ENCODE results near the gene PHF12.
"Not testable (repeated sequence)": the region's sequence is repeated elsewhere in the genome, so short reads cannot be mapped to it uniquely, and the experiment has no call there.

PHF12 gene

DNA sequence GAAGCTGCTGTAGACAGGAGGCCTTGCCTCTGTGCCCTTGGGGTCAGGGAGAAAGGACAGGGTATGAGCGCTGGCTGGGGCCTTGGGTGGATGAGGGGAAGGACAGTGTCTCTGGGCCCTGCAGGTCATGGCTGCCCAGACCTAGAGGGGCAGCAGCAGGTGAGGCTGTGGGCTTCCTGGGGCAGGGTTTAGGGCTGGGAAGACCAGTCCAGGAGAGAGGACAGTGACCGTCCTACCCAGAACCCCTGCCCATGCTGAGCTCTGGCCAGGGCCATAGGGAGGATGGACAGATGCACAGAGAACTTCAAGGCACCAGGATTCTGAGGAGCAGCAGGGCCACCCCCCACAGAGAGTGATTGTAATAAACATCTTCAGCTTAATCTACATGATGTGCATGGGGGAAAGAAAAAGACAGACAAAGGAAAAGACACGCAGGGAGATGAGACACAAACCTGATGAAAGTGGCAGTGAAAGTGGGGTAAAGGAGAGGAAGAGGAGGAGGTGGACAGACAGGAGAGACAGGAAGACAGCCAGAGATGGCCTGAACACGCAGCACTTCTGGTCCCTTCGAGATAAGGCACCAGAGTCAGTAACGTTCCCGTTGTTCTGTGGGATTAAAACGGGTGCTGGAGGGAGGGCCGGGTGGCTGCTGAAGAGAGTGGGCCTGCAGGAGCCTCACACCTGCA, 71.3 kb downstream of the PHF12 start:
- DNase-seq = no peak

DNA sequence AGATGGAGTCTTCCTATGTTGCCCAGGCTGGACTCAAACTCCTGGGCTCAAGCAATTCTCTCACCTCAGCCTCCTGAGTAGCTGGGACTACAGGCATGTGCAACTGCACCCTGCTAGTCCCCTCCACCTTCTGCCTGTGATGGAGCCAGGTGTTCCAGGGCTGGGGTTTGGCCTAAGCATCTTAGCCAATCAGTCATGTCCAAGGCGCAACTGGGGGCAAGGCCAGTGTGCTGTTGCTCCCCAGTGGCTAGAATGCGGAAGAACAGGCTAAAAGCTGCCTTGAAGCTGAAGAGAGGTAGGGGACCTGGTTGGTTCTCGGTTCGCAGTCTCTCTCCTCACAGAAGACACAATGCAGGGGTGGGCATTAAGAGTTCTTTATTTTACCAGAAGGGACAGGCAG, 72.3 kb downstream of the PHF12 start:
- no peak for DNase-seq

DNA sequence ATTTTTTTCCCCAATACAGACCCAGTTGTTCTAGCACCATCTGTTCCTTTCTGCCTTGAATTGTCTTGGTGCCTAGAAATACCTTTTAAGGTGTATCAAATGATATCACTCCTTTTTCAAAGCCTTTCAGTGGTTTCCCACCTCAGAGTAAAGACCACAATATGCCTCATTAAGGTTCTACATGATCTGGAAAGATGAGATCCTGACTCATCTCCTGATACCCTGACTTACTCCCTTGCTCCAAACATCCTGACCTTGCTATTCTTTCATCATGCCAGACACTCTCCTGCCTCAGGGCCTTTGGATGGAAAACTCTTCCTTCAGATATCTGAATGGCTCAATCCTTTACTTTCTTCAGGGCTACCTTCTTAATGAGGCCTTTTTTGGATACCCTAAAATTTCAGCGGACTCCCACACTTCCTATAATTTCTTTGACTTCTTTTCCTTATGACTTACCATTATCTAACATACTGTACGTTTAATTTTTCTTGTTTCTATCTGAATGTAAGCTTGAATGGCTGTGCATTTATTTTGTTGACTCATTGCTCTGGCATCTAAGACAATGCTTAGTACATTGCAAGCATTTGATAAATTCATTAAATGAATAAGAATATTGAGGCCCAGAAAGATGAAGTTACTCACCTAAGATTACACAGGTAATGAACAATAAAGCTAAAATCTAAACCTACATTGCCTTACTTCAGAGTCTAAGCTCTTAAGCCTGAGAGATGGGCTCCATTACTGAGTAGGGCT, 73.0 kb downstream of the PHF12 start:
- DNase-seq = no peak

DNA sequence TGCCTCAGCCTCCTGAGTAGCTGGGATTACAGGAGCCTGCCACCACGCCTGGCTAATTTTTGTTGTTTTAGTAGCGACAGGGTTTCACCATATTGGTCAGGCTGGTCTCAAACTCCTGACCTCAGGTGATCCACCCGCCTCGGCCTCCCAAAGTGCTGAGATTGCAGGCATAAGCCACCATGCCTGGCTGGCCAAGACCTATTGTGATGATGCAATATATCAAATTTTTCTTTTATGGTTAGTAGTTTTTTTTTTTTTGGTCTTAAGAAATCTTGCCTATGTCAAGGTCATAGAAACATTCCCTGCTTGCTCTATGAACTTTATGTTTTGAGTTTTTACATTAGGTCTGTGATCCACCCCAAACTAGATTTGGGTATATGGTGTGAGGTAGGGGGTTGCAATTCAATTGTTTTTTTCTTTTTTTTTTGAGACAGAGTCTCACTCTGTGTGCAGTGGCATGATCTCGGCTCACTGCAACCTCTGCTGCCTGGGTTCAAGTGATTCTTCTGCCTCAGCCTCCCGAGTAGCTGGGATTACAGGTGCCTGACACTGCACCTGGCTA, 74.1 kb downstream of the PHF12 start:
- DNase-seq = not testable (repeated sequence)

DNA sequence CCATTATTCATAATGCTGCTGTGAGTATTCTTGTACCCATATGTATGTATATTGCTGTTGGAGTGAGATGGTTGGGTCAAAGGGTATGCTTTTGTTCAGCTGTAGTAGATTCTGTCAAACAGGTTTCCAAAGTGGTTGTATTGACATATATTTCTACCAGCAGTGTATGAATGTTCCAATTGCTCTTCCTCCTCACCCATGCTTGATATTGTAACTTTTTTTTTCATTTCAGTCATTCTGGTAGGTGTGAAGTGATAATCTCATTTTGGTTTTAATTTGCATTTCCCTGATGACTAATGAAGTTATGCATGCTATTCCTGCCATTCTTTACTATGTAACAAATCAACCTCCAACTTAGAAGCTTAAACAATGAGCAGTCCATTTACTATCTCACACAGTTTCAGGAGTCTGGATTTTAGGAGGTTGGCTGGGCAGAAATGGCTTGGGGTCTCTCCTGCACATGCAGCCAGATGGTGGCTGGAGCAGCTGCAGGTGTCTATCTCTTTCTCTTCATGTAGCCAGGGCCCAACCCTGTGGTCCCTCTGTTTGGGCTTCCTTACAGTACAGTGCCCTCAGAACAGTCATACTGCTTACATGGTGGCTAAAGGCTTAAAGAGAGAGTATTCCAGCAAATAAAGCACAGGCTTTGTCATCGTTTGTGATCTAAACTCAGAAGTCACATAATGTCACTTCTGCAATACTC, 75.3 kb downstream of the PHF12 start:
- DNase-seq = no peak

DNA sequence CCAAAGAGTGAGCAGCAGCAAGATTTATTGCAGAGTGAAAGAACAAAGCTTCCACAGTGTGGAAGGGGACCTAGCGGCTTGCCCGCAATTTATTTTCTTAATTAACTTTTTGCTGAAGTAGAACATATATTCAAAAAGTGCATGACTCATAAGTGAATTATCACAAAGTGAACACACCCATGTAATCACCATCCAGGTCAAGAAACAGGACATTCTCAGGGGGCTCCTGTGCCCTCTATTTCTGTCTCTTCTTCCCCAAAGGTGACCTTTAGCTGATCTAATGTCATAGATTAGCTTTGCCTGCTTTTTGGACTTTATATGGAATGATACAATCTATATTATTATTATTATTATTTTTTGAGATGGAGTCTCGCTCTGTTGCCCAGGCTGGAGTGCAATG, 76.6 kb downstream of the PHF12 start:
- no peak for DNase-seq

DNA sequence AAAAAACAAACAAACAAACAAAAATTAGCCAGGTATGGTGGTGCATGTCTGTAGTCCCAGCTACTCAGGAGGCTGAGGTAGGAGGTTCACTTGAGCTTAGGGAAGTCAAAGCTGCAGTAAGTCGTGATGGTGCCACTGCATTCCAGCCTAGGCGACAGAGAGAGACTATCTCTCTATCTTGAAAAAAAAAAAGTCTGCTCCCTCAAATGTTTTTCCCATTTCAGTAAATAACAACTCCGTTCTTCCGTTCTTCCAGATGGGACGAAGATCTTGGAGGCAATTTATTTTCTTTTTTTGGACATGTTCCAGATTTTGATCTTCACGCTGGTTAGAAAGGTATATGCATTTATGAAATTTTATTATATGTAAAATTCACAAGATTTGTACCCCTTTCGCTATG, 77.5 kb downstream of the PHF12 start:
- no peak for DNase-seq

DNA sequence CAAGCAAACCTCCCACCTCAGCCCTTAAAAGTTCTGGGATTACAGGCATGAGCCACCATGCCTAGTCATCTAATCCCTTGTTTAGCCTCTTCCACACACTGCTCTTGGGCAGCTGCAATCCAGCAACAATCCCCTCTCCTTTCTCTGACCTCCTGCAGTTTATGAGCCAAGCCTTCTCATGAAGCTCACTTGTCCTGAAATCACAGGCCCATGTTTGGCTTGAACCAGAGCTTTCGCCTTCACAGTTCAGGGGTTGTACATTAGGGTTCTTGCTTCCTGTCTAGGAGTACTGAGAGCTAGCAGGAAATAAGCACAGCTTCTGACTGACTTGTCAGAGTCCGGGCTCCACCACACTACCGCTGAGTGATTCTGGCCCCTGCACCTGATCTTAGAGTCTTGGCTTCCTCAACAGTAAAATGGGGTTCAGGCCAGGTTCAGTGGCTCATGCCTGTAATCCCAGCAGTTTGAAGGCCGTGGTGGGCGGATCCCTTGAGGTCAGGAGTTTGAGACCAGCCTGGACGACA, 80.2 kb downstream of the PHF12 start:
- peak in 1 of 2 experiments; percentile 10 for DNase-seq

DNA sequence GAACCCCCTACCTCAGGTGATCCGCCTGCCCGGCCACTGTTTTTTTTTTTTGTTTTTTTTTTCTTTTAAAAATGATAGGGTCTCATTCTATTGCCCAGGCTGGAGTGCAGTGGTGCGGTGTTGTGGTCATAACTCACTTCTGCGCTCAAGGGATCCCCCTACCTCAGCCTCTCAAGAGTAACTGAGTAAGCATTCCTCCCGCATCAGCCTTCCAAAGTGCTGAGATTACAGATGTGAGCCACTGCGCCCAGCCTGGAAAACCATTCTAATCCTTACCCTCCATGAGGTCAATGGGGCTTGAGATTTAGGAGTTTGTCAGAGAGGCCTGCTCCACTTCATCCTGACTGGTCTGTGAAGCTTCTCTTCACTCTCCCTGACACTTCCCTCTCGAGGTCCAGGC, 84.0 kb downstream of the PHF12 start:
- DNase-seq = no peak

DNA sequence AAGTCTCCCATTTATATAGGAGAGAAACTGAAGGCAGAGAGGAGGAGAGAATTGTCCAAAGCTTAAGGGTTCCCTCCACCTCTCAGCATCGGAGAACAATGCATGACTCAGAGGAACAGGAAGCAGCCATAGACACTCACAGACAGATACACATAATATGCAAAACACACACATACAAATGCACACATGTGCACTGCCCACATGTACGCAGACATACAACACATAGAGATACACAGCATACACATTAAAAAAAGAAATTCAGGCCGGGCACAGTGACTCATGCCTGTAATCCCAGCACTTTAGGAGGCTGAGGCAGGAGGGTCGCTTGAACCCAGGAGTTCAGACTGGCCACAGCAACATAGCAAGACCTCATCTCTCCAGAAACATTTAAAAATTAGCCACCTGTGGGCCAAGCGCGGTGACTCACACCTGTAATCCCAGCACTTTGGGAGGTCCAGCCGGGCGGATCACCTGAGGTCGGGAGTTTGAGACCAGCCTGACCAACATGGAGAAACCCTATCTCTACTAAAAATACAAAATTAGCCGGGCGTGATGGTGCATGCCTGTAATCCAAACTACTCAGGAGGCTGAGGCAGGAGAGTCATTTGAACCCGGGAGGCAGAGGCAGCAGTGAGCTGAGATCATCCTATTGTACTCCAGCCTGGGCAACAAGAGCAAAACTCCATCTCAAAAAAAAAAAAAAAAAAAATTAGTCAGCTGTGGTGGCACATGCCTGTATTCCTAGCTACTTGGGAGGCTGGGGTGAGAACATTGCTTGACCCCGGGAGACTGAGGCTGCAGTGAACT, 85.2 kb downstream of the PHF12 start:
- no peak for DNase-seq

DNA sequence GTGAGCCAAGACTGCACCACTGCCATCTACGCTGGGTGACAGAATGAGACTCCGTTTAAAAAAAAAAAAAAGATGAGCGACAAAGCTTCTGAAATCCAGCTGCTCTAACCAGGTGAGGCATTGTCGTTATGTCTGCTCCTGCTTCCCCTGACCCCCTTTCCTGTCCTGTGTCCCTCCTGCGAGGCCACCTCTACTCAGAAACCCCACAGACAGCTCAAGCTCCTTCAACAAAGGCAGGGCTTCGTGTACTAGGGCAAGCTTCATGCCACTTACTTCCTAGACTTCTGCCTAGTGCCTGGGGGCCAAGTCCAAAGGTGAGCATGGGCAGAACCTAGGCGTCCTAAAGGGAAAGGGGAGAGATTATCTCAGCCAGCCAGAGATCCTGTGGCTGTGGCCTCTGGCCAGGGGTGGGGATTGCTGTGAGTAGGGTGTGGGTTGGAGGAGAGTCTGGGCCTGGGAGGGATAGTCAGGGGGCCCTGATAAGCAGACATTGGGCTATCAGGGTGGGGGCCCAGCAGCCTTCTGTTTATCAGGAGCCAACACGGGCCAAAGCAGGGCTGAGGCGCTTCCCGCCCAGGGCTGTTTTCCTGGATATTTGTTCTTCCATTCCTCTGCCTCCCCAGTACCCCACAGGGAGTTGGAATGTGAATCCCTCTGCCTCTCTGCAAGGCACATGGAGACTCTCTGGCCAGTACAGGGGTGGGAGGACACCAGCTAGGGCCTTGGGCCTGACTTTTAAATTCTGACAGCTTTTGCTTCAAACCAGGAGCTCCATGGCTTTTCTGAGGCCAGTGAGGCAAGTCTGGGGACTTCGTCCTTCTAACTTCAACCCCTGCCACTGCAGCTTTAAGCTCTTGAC, 86.1 kb downstream of the PHF12 start:
- no peak for DNase-seq

DNA sequence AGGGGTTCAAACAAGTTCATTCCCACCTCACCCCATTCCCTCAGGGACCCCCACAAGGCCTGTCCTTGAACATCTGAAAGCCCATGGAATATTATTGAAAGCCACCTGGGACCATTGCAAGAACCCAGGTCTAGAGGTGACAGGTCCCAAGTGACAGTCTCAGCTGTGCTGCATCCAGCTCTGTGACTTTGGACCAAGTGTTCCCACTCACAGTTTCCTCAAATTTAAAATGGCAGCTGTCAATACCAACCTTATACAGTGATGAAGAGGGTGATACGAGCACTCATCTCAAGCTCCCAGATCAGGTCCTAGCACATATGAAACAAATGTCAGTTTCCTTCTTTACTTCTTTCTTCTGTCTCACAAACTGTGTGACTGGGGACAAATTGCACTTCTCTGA, 87.4 kb downstream of the PHF12 start:
- DNase-seq = no peak

DNA sequence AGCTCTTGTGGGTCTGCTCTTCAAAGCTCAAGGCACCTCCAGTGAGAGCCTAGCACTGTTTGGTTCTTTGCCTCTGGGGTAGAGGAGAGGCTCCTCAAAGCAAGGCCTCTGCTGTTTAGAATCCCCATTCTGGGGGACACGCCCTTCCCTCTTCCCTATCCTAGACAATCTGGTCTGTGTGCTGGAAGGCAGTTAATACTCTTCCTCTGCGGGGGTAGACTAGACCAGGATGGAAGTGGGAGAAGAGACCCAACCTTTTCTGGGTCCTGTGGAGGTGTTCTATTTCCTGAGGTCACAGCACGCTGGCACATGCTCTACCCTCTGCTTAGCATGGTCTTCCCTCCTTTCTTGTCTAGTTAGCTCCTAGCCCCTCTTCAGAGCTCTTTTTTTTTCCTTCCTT, 88.8 kb downstream of the PHF12 start:
- no peak for DNase-seq

DNA sequence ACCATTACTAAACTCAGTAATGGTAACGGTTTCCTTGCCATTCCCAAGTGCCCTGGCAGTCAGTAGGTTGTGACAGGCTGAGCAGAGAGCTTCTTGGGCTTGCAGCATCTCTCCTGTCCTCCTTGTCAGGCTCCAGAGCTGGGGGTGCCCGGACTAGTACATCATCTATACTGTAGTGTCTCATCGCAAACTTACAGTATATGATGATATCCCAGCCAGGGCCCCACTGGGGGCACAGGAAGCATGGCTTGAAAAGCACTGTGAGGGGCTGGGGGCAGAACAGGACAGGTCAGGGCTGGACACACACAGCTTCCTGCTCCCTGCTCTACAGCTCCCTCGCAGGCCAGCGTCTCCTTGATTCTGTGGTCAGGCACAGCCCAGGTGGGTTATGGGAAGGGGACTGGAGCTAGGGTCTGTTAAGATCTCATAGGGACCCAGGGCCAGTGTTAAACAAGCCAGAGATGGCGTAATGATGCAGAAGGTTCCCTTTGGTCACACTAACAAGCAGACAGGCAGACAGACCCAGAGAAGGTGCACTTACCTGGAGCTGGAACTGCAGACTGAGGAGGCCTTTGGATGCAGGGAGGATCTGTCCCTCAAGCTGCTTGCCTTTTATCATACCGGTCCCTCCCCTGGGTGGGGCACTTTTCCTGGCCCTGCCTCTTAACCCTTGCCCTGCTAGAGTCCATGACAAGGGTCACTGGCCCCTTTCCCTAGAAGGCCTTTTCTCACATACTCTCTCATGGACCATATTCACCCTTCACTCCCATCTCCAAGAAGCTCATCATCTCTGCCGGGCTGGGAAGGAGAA, 89.7 kb downstream of the PHF12 start:
- no peak for DNase-seq

DNA sequence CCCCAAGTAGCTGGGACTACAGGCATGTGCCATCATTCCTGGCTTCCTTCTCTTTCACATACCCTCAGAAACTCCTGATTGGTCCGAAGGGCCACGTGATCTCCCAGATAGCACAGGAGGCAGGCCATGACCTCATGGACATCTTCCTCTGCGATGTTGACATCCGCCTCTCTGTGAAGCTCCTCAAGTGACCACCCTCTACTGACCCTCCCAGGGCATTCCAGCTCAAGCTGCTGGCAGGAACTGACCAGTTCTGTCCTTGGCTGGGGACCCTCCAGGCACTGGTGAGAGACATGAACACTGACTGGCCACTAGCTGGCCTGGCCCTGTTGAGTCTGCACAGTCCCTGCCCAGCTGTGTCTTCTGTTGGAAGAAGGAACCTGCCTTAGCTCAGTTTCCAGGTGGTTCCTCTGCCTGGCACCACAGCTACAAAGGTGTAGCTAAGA, 90.9 kb downstream of the PHF12 start:
- DNase-seq = no peak

DNA sequence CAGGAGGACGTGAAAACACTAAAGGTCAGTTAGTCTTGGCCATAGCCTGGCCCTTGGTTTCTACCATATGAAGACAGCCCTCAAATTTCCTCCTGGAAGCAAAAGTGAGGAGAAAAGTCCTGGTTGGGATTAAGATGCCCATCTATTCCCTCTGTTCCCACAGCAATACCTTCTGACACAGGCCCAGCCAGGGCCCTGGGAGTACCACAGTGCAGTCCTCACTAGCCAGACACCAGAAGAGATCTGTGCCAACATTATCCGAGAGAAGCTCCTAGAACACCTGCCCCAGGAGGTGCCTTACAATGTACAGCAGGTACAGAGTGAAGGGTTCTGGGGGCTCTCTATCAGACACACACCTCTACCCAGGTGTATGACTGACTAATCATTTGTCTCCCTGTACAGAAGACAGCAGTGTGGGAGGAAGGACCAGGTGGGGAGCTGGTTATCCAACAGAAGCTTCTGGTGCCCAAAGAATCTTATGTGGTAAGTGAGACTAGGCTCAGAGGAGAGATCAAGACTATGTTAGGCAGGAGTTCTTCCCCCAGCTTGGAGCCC, 92.4 kb downstream of the PHF12 start:
- DNase-seq = no peak

DNA sequence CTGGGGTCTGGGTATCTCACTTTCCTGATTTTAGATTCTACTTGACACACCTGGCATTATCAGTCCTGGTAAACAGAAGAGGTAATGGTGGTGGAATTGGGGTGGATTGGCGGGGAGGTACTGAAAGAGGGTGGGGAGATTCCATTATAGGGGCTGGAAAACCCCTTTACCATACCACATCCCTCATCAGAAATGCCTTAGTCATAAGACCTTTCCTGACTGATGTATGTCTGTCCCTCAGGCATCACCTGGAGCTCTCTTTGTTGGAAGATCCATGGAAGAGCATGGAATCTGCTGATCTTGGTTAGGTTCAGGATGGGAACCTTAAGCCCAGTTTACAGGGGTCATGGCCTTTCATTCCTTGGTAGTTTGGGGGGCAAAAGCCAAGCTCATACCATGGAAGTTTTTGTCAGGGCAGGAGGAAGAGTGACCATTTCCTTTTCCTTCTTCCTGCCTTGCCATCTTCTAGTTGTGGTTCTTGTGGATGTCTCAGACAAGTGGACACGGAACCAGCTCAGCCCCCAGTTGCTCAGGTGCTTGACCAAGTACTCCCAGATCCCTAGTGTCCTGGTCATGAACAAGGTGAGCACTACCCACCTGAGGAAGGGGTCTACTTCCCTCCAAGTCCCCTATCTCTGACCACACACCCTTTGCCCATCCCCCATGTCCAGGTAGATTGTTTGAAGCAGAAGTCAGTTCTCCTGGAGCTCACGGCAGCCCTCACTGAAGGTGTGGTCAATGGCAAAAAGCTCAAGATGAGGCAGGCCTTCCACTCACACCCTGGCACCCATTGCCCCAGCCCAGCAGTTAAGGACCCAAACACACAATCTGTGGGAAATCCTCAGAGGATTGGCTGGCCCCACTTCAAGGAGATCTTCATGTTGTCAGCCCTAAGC, 93.2 kb downstream of the PHF12 start:
- no peak for DNase-seq

DNA sequence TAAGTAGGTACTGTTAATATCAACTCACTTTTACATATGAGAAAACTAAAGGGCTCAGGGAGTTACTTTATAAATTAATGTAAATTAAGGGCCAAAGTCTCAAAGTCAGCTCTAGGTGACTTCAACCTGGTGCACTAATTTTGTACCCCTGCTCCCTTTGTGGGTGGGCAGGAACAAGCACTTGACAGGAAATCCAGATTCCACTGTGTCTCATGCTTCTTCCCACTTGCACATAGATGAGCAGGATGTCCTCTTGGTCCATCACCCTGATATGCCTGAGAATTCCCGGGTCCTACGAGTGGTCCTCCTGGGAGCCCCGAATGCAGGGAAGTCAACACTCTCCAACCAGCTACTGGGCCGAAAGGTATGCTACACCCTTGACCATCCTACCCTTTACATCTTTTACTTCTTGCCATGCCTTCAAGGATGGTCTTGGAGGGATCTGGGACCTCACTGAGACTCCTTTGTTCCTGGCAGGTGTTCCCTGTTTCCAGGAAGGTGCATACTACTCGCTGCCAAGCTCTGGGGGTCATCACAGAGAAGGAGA, 95.2 kb downstream of the PHF12 start:
- DNase-seq = no peak

DNA sequence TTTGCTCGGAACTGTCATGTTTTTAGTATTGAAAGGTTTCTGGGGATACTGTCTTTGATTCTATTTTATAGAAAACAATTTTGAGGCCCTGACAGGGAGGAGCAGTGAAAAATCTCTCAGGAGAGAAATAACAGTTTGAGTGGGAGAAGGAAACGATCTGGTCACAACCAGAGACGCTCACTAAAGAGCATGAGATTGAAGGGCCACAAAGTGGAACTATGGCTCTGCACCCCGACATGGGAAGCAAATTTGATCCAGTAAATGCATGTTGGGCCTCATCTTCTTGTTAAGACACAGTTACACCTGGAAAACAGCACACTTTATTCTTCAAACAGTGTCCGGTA, 96.0 kb downstream of the PHF12 start:
- no peak for DNase-seq
